Spinal cord (tissue), 10 donors: Measurements from ENCODE around the gene SLC25A12. TPM values are rescaled to one million over a fixed set of nuclear protein-coding genes. Genes with fewer than 3 reads are reported as not detected.
A peak's percentile ranks its signal among the peaks of the same experiment; 100 is the strongest.

ENCODE experiments used
- DNase-seq, 6 donors: peaks; one replicate each; pipeline versions ENCODE4 v3.0.0 to v3.0.0-alpha.2; 2013 to 2015; ENCODE audit warnings: low spot score in 6 of 6, low read depth in 4 of 6
- H3K27ac ChIP-seq: one replicate; pipeline ENCODE4 v1.5.1; 2013; ENCODE audit warnings: low read depth, low read length, control low read depth
- H3K27me3 ChIP-seq: one replicate; pipeline ENCODE4 v1.6.1; 2013; ENCODE audit warnings: low read length; ENCODE audit not compliant: control insufficient read depth, insufficient read depth
- H3K36me3 ChIP-seq: one replicate; pipeline ENCODE4 v1.6.1; 2013; ENCODE audit warnings: low read length; ENCODE audit not compliant: control insufficient read depth, insufficient read depth
- H3K4me1 ChIP-seq: one replicate; pipeline ENCODE4 v1.6.1; 2013; ENCODE audit warnings: low read length; ENCODE audit not compliant: control insufficient read depth, insufficient read depth
- H3K4me3 ChIP-seq: one replicate; pipeline ENCODE4 v1.5.1; 2013; ENCODE audit warnings: low read depth, low read length, control low read depth
- H3K9me3 ChIP-seq: one replicate; pipeline ENCODE4 v1.6.1; 2013; ENCODE audit warnings: low read length; ENCODE audit not compliant: control insufficient read depth, insufficient read depth
- WGBS: methylation state at CpG from one replicate; pipeline ENCODE4 v1.1.5; 2013; ENCODE audit warnings: missing lambda C conversion rate; ENCODE audit not compliant: insufficient coverage; 5-methylcytosine and 5-hydroxymethylcytosine counted together
- polyA plus RNA-seq, 2 donors: library from polyadenylated mRNA; unstranded; fragments of 120-200 nt; gene quantifications; one replicate each; pipeline ENCODE4 v1.2.1, GENCODE V29; 2013; ENCODE audit not compliant: insufficient read length in 2 of 2
- total RNA-seq, 2 donors: library from RNA; depleted of rRNA in 1 of 2; stranded (reverse); fragments of 120-200 nt in 1 of 2; fragments of >200 nt in 1 of 2; gene quantifications; one replicate each; pipeline versions ENCODE4 v1.2.3 to v1.2.4, GENCODE V29; 2013 to 2014
- donor health status: healthy.

The SLC25A12 gene
- total and polyA plus RNA-seq, 4 donors = 35.9 to 87.9 (median 54.5) TPM

DNA sequence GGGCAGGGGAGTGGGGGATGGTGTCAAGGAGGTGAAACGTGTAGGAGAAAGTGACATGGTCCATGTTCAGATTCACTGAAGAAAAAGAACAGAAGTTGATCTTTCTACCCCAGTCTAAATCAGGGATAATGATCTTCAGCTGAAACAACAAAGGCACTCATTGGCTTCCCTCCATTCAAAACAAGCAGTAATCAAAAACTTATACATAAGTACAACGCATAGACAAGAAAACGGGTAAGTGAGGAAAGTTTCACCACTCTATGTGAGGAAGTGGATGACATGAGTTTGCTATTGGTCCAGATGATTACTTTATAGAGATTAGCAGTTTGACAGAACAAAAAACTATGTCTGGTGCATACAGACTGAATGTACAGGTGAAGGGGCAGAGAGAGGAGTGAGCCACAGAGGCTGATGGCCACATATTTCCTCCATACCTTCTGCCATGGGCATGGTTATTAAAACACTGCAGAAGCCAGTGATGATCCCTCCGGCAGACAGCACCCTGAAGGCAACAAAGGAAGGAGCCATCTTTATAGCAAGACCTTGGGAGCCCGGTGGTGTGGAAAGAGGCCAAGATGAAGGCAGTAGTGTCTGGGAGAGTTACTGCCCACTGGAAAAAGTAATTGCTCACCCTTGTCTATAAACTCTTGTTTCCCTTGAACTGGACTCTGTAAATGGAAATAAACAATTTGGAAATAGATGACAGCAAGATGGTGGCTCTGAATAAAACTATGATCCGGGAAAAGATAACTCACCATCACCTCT is 57.7 kb downstream of the SLC25A12 start:
- DNase-seq = peak in 1 of 6 donors; percentile 4
- Histone ChIP-seq H3K4me3 (no peak overlapping the region), H3K4me1 (no peaks in the 10 kb centered on the region), H3K27ac (no peak overlapping the region), H3K9me3 (no peaks in the 10 kb centered on the region), H3K36me3 (peaks cover 25% of the 10 kb centered on the region), H3K27me3 (no peaks in the 10 kb centered on the region)
- 71% methylated on average over 1 of the region's 6 CpGs for WGBS

DNA sequence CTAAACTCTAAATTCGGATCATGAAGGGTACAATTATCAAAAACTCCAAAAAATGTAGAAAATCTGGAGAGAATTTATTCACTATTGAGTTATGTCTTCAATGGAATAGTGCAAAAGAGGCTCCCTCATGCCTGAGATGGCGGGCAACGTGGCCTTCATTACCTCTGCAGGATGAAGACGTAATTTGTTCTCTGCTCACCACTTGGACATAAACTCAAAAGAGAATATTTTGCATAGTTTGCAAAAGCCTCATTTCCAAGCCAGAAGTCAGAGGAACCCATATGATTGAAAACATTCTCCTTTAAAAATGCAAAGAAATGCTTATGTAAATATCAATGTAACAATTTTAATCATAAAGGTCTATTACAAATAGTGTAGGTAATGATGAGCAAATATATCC is 58.7 kb downstream of the SLC25A12 start:
- no peak for DNase-seq
- WGBS = 100% methylated on average over 1 of the region's 4 CpGs
- H3K27ac ChIP-seq = no peak overlapping the region
- no peaks in the 10 kb centered on the region for H3K4me1 ChIP-seq
- peaks cover 27% of the 10 kb centered on the region for H3K36me3 ChIP-seq
- H3K27me3 ChIP-seq = no peaks in the 10 kb centered on the region
- H3K9me3 ChIP-seq = no peaks in the 10 kb centered on the region
- H3K4me3 ChIP-seq = no peak overlapping the region

DNA sequence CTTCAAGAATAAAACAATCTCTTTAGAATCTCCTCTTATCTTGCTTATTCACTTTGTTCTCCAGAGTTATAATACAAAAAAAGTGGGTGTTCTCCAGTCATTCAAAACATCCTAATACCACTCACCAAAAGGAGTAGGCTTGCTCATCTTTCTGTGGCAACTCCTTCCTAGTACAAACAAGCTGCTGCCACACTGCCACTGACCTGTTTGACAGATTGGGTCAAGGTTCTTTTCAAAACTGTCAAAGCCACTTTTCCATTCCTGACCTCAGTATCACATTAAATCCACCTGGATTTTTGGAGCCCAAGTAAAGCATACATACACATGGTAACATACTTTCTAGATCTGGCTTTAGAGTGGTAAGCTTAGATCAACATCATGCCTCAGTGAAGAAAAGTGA is 59.8 kb downstream of the SLC25A12 start:
- Histone ChIP-seq H3K27me3 (no peaks in the 10 kb centered on the region), H3K9me3 (no peaks in the 10 kb centered on the region), H3K27ac (no peak overlapping the region), H3K4me1 (no peaks in the 10 kb centered on the region), H3K4me3 (no peak overlapping the region), H3K36me3 (peaks cover 28% of the 10 kb centered on the region)
- DNase-seq = no peak

DNA sequence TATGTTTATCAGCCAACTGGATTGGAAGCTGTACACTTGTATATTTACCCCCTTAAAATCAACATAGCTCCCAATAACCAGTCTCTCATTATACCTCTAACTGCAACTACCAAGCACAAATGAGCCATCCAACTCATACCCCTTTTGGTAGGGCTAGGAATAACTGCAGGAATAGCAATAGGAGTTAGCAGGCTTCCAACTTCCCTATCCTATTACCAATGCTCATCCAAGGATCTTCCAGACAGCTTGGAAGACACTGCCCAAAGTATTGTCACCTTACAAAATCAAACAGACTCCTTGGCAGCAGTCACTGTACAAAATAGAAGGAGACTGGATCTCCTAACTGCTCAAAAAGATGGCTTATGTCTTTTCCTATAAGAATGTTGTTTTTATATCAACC is 61.6 kb downstream of the SLC25A12 start:
- Histone ChIP-seq H3K4me1 (no peaks in the 10 kb centered on the region), H3K27ac (no peak overlapping the region), H3K36me3 (peaks cover 32% of the 10 kb centered on the region), H3K4me3 (no peak overlapping the region), H3K27me3 (no peaks in the 10 kb centered on the region), H3K9me3 (no peaks in the 10 kb centered on the region)
- DNase-seq = no peak

DNA sequence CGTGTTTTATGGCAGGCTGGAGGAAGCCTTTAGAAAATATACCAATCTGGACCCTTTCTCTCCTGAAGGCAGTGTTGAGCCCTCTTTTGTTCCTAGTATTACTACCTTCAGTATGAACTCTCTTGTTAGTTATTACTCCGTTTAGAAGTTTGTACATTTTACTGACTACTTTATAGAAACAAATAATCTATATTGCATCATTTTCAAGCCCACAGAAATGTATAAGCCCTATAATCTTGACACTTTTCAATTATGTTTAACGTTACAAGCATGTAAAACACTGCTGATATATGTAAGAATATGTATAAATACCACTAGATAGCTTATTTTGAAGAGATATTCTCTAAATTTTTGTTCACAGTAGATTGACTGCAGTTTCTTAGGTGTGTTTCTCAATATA is 64.0 kb downstream of the SLC25A12 start:
- WGBS = no CpG with 5 or more reads among the region's 3 CpGs
- DNase-seq = no peak
- H3K4me1 ChIP-seq = no peaks in the 10 kb centered on the region
- H3K27me3 ChIP-seq = no peaks in the 10 kb centered on the region
- H3K27ac ChIP-seq = no peak overlapping the region
- H3K4me3 ChIP-seq = no peak overlapping the region
- peaks cover 27% of the 10 kb centered on the region for H3K36me3 ChIP-seq
- H3K9me3 ChIP-seq = no peaks in the 10 kb centered on the region

DNA sequence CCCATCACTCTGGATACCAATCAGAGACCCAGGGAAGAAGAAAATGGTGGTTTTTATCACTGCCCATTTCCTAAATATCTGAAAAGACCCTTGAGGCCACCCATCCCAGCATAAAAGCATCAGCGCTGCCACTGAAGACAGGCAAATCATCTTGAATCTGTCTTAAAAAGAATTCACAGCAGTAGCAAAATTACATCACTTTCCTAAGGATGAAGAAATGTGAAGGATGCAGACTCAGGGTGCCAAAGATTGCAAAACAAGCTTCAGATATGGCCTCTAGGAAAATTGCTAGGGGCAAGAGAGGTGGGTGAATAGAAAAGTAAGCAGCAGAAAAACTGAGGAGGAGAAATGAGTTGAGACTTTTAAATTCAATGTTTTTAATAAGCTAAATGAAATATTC is 70.0 kb downstream of the SLC25A12 start:
- no peak overlapping the region for H3K27ac ChIP-seq
- DNase-seq = no peak
- H3K4me1 ChIP-seq = no peaks in the 10 kb centered on the region
- H3K4me3 ChIP-seq = no peak overlapping the region
- no peaks in the 10 kb centered on the region for H3K27me3 ChIP-seq
- H3K9me3 ChIP-seq = no peaks in the 10 kb centered on the region
- H3K36me3 ChIP-seq = peaks cover 4% of the 10 kb centered on the region
- WGBS = no CpG with 5 or more reads among the region's 1 CpG

DNA sequence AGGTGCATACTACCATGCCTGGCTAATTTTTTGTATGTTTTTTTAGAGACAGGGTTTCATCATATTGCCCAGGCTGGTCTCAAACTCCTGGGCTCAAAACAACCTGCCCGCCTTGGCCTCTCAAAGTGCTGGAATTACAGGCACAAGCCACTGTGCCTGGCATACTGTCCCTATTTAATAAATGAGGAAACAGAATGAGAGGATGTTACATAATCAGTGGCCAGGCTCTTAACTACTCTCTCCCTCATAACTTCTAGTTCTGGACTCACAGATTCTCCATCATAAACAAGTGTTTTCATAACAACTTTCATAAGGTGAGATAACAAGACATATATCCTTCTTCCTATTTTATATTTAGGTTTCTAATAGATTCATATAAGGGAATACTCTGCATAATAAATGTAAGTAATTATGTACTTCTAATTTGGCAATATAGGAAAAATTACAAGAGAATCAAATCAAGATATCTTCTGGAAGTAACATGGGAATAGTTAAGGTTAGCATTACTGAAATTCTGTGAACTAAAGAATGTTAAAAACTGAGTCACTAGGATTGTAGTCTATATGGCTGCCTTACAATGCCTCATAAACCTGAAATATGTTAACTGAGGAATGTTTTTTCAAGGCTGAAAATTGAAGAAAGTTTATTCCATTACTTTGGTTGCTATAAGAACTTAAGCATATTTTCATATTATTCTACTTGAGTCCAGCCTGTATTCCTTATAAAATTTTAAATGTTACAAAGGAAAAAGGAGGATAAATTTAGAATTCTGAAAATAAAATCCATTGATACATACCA is 71.3 kb downstream of the SLC25A12 start:
- H3K4me1 ChIP-seq = no peaks in the 10 kb centered on the region
- H3K27ac ChIP-seq = no peak overlapping the region
- H3K36me3 ChIP-seq = no peaks in the 10 kb centered on the region
- H3K4me3 ChIP-seq = no peak overlapping the region
- DNase-seq = no peak
- 100% methylated on average over 1 of the region's 1 CpG for WGBS
- no peaks in the 10 kb centered on the region for H3K27me3 ChIP-seq
- no peaks in the 10 kb centered on the region for H3K9me3 ChIP-seq

DNA sequence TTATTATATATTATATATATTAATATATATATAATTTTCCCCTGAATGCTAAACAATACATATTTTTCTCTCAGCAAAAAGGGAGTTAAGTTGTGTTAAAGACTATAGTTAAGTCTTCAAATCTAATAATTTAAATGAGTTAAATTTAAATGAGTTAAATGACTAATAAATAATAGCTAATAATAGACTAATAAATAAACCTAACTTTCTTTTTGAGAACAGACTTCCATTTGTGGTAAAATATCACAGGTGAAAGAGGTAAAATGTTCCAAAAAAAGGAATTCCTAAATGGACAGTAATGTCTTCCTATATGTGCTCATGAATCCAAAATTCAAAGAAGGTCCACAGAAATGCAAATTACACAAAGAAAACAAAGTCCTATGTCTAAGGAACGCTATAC is 74.6 kb downstream of the SLC25A12 start:
- Histone ChIP-seq H3K9me3 (no peaks in the 10 kb centered on the region), H3K27me3 (no peaks in the 10 kb centered on the region), H3K36me3 (no peaks in the 10 kb centered on the region), H3K27ac (no peak overlapping the region), H3K4me3 (no peak overlapping the region), H3K4me1 (no peaks in the 10 kb centered on the region)
- no CpG with 5 or more reads among the region's 1 CpG for WGBS
- DNase-seq = no peak

DNA sequence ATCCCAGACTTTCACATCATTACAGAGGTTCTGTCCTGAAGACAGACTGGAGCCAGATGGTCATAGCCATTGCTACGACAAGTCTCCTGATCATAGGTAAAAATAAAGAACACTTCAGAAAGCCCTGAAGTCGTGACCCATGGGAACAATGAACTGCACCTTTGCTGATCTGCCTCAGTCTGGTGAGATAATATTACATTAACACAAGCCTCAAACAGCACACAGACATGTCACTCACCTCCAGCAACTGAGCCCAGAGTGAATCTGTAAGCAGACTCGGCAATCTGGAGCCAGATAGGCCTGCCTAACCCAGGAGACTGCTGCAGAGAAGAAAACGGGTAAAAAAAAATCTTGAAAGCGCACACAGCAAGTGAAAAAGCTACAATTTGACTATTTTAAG is 79.2 kb downstream of the SLC25A12 start:
- Histone ChIP-seq H3K4me1 (no peaks in the 10 kb centered on the region), H3K4me3 (no peak overlapping the region), H3K27ac (no peak overlapping the region), H3K36me3 (no peaks in the 10 kb centered on the region), H3K9me3 (no peaks in the 10 kb centered on the region), H3K27me3 (no peaks in the 10 kb centered on the region)
- DNase-seq = no peak
- WGBS = 67% methylated on average over 2 of the region's 5 CpGs

DNA sequence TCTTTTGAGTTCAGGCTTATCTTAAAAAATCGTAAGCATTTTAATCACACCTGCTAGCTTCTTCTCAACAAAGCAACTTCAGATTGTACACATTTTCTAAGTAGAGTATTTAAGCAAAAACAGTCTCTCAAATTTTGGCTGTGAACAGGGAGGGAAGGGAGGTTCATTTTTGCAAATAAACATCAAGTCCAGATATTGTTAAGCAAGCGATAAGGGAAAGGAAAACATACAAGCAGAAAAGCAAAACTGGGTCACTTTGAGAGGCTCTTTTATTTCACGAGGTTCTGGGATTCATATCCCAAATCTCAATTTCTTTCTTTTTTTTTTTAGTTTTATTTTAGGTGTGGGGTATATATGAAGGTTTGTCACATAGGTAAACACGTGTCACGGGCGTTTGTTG is 79.9 kb downstream of the SLC25A12 start:
- Histone ChIP-seq H3K9me3 (no peaks in the 10 kb centered on the region), H3K27me3 (no peaks in the 10 kb centered on the region), H3K27ac (no peak overlapping the region), H3K4me1 (no peaks in the 10 kb centered on the region), H3K4me3 (no peak overlapping the region), H3K36me3 (no peaks in the 10 kb centered on the region)
- WGBS = no CpG with 5 or more reads among the region's 6 CpGs
- DNase-seq = no peak
